ENCODE results near the gene C1orf52.

C1orf52 gene

GRCh38 chr1:85289207-85289847 lies 29.9 kb upstream of the C1orf52 start:
- H3K4me3 ChIP-seq (ENCODE audit: low read depth, low read length), result no peak overlapping the region
- no peak for TF ChIP-seq CTCF (IDR thresholded peaks at IDR 0.05; ENCODE audit: control insufficient read depth, extremely low read depth, insufficient read depth)
- no peak for DNase-seq (ENCODE audit: low read depth)

- TF ChIP-seq CTCF (IDR thresholded peaks at IDR 0.05; ENCODE audit: control insufficient read depth, extremely low read depth, insufficient read depth), result no peak
- no peak for DNase-seq (ENCODE audit: low read depth)
- no peak overlapping the region for H3K4me3 ChIP-seq (ENCODE audit: low read depth, low read length)
These were observed 24.7 kb upstream of the C1orf52 start for GRCh38 chr1:85284202-85284601.

GRCh38 chr1:85283475-85284199 lies 24.2 kb upstream of the C1orf52 start:
- no peak overlapping the region for H3K4me3 ChIP-seq (ENCODE audit: low read depth, low read length)
- no peak for DNase-seq (ENCODE audit: low read depth)
- TF ChIP-seq CTCF (IDR thresholded peaks at IDR 0.05; ENCODE audit: control insufficient read depth, extremely low read depth, insufficient read depth), result no peak

GRCh38 chr1:85282424-85282823 lies 23.0 kb upstream of the C1orf52 start:
- no peak overlapping the region for H3K4me3 ChIP-seq (ENCODE audit: low read depth, low read length)
- DNase-seq (ENCODE audit: low read depth), result no peak

GRCh38 chr1:85280636-85281035 lies 21.2 kb upstream of the C1orf52 start:
- TF ChIP-seq CTCF (IDR thresholded peaks at IDR 0.05; ENCODE audit: control insufficient read depth, extremely low read depth, insufficient read depth), result no peak
- no peak overlapping the region for H3K4me3 ChIP-seq (ENCODE audit: low read depth, low read length)
- DNase-seq (ENCODE audit: low read depth), result no peak

More at GRCh38 chr1:85282424-85282823, 23.0 kb upstream of the C1orf52 start:
- no peak for TF ChIP-seq CTCF (IDR thresholded peaks at IDR 0.05; ENCODE audit: control insufficient read depth, extremely low read depth, insufficient read depth)

- no peak overlapping the region for H3K4me3 ChIP-seq (ENCODE audit: low read depth, low read length)
- no peak for TF ChIP-seq CTCF (IDR thresholded peaks at IDR 0.05; ENCODE audit: control insufficient read depth, extremely low read depth, insufficient read depth)
- DNase-seq (ENCODE audit: low read depth), result no peak
These were observed 20.1 kb upstream of the C1orf52 start for GRCh38 chr1:85279458-85280080.
